Spleen (tissue), 11 donors: ENCODE measurements around the gene NUDT3. TPM values are rescaled to one million over a fixed set of nuclear protein-coding genes. Genes with fewer than 3 reads are reported as not detected.

Source experiments
- DNase-seq: peaks from one replicate; pipeline ENCODE4 v3.0.0-alpha.2; 2020
- H3K27ac ChIP-seq, 8 donors: fragments of 200-600 bp; sonication (generic) in 7 of 8; 1 replicate in 4 of 8; 2 replicates in 4 of 8; pipeline versions ENCODE4 v1.5.0 to v1.8.0; 2016 to 2021; ENCODE audit warnings: inconsistent platforms in 4 of 8, mild to moderate bottlenecking in 4 of 8, moderate library complexity in 1 of 8
- H3K27me3 ChIP-seq, 7 donors: fragments of 200-600 bp; sonication (generic) in 6 of 7; replicated peaks in 1 of 7; 1 replicate in 4 of 7; 2 replicates in 3 of 7; pipeline versions ENCODE4 v1.5.0 to v1.8.0; 2016 to 2021; ENCODE audit warnings: inconsistent platforms in 3 of 7, mild to moderate bottlenecking in 1 of 7
- H3K36me3 ChIP-seq, 6 donors: fragments of 200-600 bp; sonication (generic) in 5 of 6; 1 replicate in 4 of 6; 2 replicates in 2 of 6; pipeline versions ENCODE4 v1.5.0 to v1.8.0; 2016 to 2021; ENCODE audit warnings: inconsistent platforms in 2 of 6
- H3K4me1 ChIP-seq, 6 donors: fragments of 200-600 bp; sonication (generic) in 5 of 6; 1 replicate in 3 of 6; 2 replicates in 3 of 6; pipeline versions ENCODE4 v1.5.0 to v1.8.0; 2016 to 2021; ENCODE audit warnings: inconsistent platforms in 3 of 6
- H3K4me3 ChIP-seq, 8 donors: fragments of 200-600 bp; sonication (generic) in 7 of 8; 1 replicate in 4 of 8; 2 replicates in 4 of 8; pipeline versions ENCODE4 v1.5.0 to v1.8.0; 2016 to 2021; ENCODE audit warnings: inconsistent platforms in 4 of 8, mild to moderate bottlenecking in 4 of 8, moderate library complexity in 2 of 8
- H3K9me3 ChIP-seq, 8 donors: fragments of 200-600 bp; sonication (generic) in 7 of 8; 1 replicate in 4 of 8; 2 replicates in 4 of 8; pipeline versions ENCODE4 v1.5.0 to v1.8.0; 2016 to 2021; ENCODE audit warnings: inconsistent platforms in 4 of 8
- CTCF ChIP-seq, 11 experiments: fragments of 200-600 bp in 7 of 11; fragments of 450-650 bp in 4 of 11; sonication (generic) in 4 of 11; IDR thresholded peaks in 8 of 11; conservative IDR thresholded peaks in 3 of 11; 1 replicate in 7 of 11; 2 replicates in 4 of 11; pipeline versions ENCODE4 v1.4.0 to v1.8.0; 2016 to 2021; ENCODE audit warnings: antibody characterized with exemption in 11 of 11, inconsistent platforms in 4 of 11, mild to moderate bottlenecking in 1 of 11
- POLR2A ChIP-seq, 3 donors: fragments of 450-650 bp; IDR thresholded peaks; one replicate each; pipeline ENCODE4 v1.5.1; 2017; ENCODE audit warnings: antibody characterized with exemption in 3 of 3, mild to moderate bottlenecking in 1 of 3
- POLR2AphosphoS5 ChIP-seq, 3 donors: sonication (generic); formaldehyde crosslinking; IDR thresholded peaks; one replicate each; pipeline ENCODE4 v1.5.1; 2017; ENCODE audit warnings: antibody characterized with exemption in 3 of 3
- WGBS, 5 donors: extraction: QIAGEN DNeasy Blood & Tissue Kit in 3 of 5; methylation state at CpG; one replicate each; pipeline versions ENCODE4 v1.1.5 to v1.1.7; 2013 to 2018; 5-methylcytosine and 5-hydroxymethylcytosine counted together
- intact Hi-C: fragments of 100-400 bp; cut with DNase I; formaldehyde crosslinking; loops from one replicate; pipeline ENCODE4 v1.15.0; 2023; ENCODE audit warnings: low total_unique reads
- microRNA-seq, 3 donors: library from miRNA; unstranded; fragments of <30 nt; microRNA quantifications; one replicate each; pipeline versions ENCODE4 to v1.1.0, GENCODE V29; 2019 to 2020
- polyA plus RNA-seq, 3 donors: library from polyadenylated mRNA; stranded (reverse); fragments of 200-250 nt; gene quantifications; one replicate each; pipeline ENCODE4 v1.2.1, GENCODE V29; 2013
- small RNA-seq, 4 donors: library from RNA; depleted of rRNA; stranded (forward); fragments of <200 nt; gene quantifications; one replicate each; pipeline ENCODE3, GENCODE V24; 2016
- total RNA-seq, 7 donors: library from RNA; depleted of rRNA in 3 of 7; stranded (reverse); fragments of >200 nt in 3 of 7; fragmentation: NEBNext Ultra II Directional in 4 of 7; extraction: Animal tissue kit (Norgen Biotek cat#: 25700) in 4 of 7; gene quantifications; one replicate each; pipeline versions ENCODE4 v1.1.0 to v1.2.1, GENCODE V29; 2016 to 2021
- donor health status: healthy with polysubstance abuse.
- donor health status: DM: no; HTN: no; CAD: no; lungs with moderate emphysema.
- donor health status: DM: no; HTN: no; CAD: no.
- donor health status: Bipolar disorder and iron deficiency.
- donor health status: healthy.
- donor health status: DM: no; HTN: no; CAD: no.
- donor health status: DM: yes; HTN: yes; CAD: no.

NUDT3 gene
- total and polyA plus RNA-seq, 10 donors: 9.2 to 54.2 (median 37.8) TPM

- Histone ChIP-seq H3K36me3 (no peaks in the 10 kb centered on the region), H3K4me3 (no peak overlapping the region), H3K27me3 (no peaks in the 10 kb centered on the region), H3K9me3 (no peaks in the 10 kb centered on the region), H3K27ac (no peak overlapping the region), H3K4me1 (peaks cover 0 to 37% (median 22%) of the 10 kb centered on the region in 6 donors)
- 55 to 69% (median 66%) methylated on average over 5 of the region's 5 CpGs for WGBS, 5 donors
- intact Hi-C loops: no loop called here
- peak; percentile 66 for DNase-seq
- no peak for TF ChIP-seq POLR2A (IDR thresholded peaks at IDR 0.05)
- no peak for TF ChIP-seq CTCF (IDR thresholded peaks at IDR 0.05 in 8 of 11, conservative IDR thresholded peaks at IDR 0.05 in 3 of 11)
- no peak for TF ChIP-seq POLR2AphosphoS5 (IDR thresholded peaks at IDR 0.05)
Measured at GRCh38 chr6:34230653-34231371, 161.7 kb downstream of the NUDT3 start.

GRCh38 chr6:34229877-34230276, 162.6 kb downstream of the NUDT3 start:
- Histone ChIP-seq H3K27me3 (no peaks in the 10 kb centered on the region), H3K9me3 (no peaks in the 10 kb centered on the region), H3K4me1 (peaks cover 0 to 35% (median 16%) of the 10 kb centered on the region in 6 donors), H3K27ac (no peak overlapping the region), H3K36me3 (no peaks in the 10 kb centered on the region), H3K4me3 (no peak overlapping the region)
- no peak for TF ChIP-seq CTCF (IDR thresholded peaks at IDR 0.05 in 8 of 11, conservative IDR thresholded peaks at IDR 0.05 in 3 of 11)
- intact Hi-C loops: no loop called here
- 95 to 98% (median 97%) methylated on average over 8 of the region's 8 CpGs for WGBS, 5 donors
- DNase-seq: no peak

Small RNA genes lying within 50 kb of the gene (microRNA-seq; reads per million reads assigned to microRNA genes)
- 0 reads per million in 3 donors for gene MIR6835

Small RNA genes lying within 50 kb of the gene (small RNA-seq; reads per million reads assigned to genes)
- gene MIR6835: 0 reads per million in 4 donors

Other genes starting within 250 kb of the NUDT3 start
- under 1 TPM in 5 of 7 donors, not detected in 2; 0.07 to 0.26 (median 0.11) TPM for gene GRM4, start 246.6 kb downstream of the NUDT3 start, total RNA-seq
- gene GRM4, start 246.6 kb downstream of the NUDT3 start, polyA plus RNA-seq: under 1 TPM in 2 of 3 donors, not detected in 1; 0.02 to 0.05 TPM
- gene HMGA1, start 155.8 kb downstream of the NUDT3 start, total RNA-seq: 100 to 1,000 TPM in 2 of 7 donors, 10 to 100 TPM in 5; 49.9 to 112 (median 73.5) TPM
- gene HMGA1, start 155.8 kb downstream of the NUDT3 start, polyA plus RNA-seq: 100 to 1,000 TPM in 2 of 3 donors, 10 to 100 TPM in 1; 63.7 to 129 (median 109) TPM
- 10 to 100 TPM; 24.7 to 40.7 (median 33.9) TPM for gene SMIM29, start 143.7 kb downstream of the NUDT3 start, total RNA-seq
- 10 to 100 TPM; 69.0 to 73.7 (median 71.5) TPM for gene SMIM29, start 143.7 kb downstream of the NUDT3 start, polyA plus RNA-seq
- 1,000 to 10,000 TPM; 1,033 to 2,189 (median 1,131) TPM for gene RPS10, start 33.4 kb upstream of the NUDT3 start, total RNA-seq
- gene RPS10, start 33.4 kb upstream of the NUDT3 start, polyA plus RNA-seq: 1,000 to 10,000 TPM; 3,993 to 4,934 (median 4,074) TPM
- gene PACSIN1, start 73.4 kb upstream of the NUDT3 start, total RNA-seq: 1 to 10 TPM in 6 of 7 donors, under 1 TPM in 1; 0.66 to 1.9 (median 1.3) TPM
- gene PACSIN1, start 73.4 kb upstream of the NUDT3 start, polyA plus RNA-seq: 1 to 10 TPM in 1 of 3 donors, under 1 TPM in 2; 0.67 to 2.8 (median 0.86) TPM
- under 1 TPM in 1 of 7 donors, not detected in 6; 0.32 TPM for gene SPDEF, start 163.7 kb upstream of the NUDT3 start, total RNA-seq
- under 1 TPM in 2 of 3 donors, not detected in 1; 0.03 to 0.13 TPM for gene SPDEF, start 163.7 kb upstream of the NUDT3 start, polyA plus RNA-seq